ENCODE results near the gene PSMG3.
"Not testable (repeated sequence)": the region's sequence is repeated elsewhere in the genome, so short reads cannot be mapped to it uniquely, and the experiment has no call there.

Gene PSMG3

DNA sequence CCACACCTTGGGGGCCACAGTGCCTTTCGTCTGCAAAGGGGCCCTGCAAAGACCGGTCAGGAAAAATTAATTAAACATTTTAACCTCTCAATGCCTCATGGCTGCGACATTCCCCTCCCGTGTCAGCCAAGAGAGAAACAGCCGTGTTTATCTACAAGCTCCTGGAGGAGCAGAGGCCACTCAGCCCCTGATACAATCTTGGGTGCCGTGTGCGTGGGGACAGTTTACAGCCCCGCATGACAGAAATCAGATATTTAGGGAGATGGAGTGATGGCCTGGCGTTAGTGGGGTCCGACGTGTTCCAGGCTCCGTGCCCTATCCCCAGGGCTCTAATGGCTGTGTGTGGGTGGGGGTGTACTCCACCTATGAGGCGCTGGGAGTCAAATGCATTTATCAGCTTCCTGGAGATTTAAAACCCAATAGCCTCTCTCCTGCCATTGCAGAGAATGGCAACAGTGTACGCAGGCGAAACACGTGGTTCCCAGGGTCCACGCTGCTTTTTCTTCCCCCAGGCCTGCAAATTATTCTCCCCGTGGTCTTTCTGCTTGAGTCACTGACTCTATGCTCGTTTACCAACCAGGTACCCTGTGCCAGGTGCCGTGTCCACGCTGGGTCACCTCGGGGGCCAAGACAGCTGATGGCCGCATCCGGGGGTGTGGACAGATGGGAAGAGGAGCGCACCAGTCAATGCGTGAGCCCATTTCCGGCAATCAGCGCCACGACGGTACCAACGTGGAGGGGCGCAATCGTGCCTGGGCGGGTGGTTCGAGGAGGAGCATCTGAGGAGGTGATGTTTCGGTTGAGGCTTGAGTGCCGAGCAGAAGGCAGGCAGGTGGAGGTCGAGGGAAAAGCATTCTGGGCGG, 26.6 kb upstream of the PSMG3 start:
- no peak for DNase-seq (ENCODE audit: low read depth)

DNA sequence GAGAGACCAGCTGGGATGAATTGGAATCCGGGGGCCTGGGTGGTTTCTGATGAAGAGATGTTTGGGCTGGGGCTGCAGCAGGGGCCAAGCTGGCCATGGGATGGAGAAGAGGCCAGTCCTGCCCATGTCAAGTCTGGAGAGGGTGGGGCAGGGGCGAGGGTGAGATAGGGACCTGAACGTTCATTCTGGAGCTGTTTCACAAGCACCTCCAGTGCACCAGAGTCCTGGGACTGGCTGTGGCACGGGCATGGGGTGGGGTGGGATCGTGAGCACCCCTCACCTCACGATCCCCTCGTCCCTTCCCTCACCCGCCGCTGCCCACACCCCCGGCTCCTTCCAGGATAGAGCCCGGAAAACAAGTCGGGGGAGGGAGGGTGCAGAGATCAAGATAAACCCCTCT, 25.8 kb upstream of the PSMG3 start:
- no peak for DNase-seq (ENCODE audit: low read depth)

DNA sequence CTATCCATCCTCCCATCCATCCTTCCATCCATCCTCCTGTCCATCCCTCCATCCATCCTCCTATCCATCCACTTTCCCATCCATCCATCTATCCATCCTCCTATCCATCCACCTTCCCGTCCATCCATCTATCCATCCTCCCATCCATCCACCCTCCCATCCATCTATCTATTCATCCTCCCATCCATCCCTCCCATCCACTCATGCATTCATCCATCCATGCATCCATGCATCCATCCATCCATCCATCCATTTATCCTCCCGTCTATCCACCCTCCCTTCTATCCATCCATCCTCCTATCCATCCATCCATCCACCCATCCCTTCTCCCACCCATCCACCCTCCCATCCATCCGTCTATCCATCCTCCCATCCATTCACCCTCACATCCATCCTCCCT, 25.2 kb upstream of the PSMG3 start:
- no peak for DNase-seq (ENCODE audit: low read depth)

DNA sequence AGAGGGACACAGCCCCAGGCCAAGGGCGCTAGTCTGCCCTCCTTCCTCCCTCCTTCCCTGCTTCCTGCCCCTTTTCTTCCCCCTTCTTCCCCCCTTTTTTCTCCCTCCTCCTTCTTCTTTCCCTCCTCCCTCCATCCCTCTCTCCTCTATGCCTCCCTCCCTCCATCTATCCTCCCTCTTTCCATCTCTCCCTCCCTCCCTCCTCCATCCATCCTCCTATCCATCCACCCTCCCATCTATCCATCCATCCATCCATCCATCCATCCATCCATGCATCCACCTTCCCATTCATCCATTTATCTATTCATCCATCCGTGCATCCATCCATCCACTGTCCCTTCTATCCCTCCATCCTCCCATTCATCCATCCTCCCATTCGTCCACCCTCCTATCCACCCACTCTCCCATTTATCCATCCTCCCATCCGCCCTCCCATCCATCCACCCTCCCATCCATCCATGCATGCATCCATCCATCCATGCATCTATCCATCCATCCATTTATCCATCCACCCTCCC, 24.1 kb upstream of the PSMG3 start:
- no peak for DNase-seq (ENCODE audit: low read depth)

DNA sequence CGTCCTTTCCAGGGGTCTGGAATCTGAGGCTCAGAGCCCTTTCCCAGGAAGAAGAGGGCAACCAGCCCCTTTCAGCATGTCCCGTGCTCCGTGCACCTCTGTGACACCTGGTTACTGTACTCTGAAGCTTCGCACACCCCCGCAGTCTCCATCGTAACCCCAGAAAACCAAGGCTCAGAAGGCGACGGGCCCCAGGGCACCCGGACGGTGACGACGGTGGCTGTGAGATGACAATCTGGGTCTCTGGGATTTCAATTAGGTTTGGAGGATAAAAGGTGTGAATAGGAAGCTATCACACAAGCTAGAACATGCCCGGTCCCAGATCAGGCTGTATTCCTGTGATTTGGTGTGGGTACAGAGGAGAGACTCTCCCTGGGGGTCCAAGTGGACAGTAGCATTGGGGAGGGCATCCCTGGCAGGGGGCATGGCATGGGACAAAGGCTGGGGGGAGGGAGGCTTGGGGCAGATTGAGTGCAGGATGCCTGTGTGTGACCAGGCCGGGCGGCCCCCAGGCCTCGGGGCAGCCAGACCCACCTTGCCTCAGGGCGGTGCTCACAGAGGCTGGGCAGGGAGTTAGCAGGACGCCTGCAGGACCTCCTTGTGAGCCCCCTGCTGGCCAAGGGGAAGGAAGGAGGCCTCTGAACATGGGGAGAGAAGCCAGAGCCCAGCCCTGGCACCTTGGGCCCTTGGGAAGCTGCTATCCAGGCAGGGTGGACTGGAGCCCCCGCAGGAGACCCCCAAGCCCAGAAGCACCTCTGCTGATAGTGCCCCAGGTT, 23.4 kb upstream of the PSMG3 start:
- no peak for DNase-seq (ENCODE audit: low read depth)

DNA sequence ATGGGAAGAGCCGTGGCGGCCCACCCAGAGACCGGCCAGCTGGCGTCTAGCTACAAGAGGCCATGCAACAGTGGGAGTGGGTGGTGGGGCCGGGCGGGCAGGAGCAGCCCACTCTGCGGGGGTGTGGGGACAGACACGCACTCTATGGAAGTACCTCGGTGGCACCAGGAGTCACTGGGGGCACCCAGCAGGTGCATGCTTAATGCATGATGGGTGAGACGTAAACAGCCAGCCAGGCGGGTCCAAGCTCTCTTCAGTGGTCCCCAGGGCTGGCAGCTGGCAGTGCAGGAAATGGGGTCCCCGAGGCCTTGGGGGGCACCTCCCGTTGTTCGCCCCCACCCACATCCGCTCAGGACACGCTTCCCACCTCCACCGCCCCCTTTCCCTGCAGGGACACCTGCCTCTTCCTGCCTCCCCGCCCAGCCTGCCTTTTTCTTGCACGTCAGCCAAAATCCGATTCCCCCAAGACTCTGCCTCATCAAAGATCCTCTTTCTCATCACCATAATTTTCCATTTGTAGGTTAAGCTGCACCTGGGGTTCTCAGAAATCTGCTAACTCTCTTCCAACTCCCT, 22.6 kb upstream of the PSMG3 start:
- no peak for DNase-seq (ENCODE audit: low read depth)

DNA sequence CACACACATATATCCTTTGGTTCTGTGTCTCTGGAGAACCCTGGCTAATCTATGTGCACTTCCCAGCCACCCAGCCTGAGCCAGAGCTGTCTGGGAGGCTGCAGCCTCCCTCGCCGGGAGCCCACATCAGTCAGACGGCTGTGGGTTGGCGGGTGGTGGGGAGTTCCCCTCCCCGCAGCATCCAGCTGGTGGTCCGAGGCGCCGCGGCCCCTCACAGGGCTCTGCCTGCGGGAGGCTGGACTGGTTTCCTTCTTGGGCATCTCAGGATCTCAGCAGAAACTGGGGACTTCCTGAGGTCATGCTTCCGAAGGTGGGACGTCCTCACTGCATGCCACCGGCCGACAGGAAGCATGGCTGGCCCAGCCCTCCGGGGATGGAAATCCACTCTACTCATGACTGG, 22.0 kb upstream of the PSMG3 start:
- no peak for DNase-seq (ENCODE audit: low read depth)

DNA sequence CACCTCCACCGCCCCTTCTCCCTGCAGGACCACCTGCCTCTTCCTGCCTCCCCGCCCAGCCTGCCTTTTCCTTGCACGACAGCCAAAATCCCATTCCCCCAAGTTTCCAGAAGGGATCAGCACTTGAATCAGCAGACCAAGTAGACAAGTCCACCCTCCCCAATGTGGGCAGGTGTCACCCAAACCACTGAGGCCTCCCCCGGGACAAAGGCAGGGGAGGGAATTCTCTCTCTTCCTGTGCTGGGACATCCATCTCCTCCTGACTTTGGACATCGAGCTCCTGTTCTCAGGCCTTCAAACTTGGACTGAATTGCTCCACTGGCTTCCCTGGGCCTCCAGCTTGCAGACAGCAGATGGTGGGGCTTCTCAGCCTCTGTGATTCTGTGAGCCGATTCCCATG, 21.6 kb upstream of the PSMG3 start:
- DNase-seq (ENCODE audit: low read depth): no peak

DNA sequence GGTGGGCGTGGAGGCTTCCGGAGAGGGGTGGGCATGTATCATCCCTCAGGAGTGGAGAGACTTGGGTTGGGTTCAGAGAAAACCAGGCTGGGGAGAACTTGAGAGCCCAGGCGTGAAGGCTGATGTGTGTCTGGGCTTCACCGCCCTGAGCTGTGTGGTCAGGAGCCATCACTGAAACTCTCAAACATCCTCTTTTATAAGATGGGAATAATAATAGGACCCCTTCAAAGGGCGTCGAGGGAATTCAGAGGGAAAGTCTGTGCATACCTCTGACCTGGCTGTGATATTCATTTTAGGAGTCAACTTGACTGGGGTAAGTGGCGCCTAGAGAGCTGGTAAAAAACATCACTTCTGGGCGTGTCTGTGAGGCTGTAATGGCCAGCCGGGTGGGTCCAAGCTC, 21.1 kb upstream of the PSMG3 start:
- DNase-seq (ENCODE audit: low read depth): no peak

DNA sequence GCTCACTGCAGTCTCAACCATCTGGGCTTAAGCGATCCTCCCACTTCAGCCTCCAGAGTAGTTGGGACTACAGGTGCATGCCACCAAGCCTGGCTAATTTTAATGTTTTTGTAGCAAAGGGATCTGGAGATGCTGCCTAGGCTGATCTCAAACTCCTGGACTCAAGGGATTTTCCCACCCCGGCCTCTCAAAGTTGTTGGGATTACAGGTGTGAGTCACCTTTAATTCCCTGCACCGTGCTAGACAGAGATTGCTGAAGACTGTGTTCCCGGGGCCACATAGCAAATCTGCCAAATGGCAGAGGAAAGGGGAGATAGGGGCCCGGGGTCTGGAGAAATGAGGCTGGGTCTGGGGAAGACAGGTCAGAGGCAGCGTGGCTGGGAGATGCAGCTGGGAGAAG, 20.6 kb upstream of the PSMG3 start:
- DNase-seq (ENCODE audit: low read depth): no peak

DNA sequence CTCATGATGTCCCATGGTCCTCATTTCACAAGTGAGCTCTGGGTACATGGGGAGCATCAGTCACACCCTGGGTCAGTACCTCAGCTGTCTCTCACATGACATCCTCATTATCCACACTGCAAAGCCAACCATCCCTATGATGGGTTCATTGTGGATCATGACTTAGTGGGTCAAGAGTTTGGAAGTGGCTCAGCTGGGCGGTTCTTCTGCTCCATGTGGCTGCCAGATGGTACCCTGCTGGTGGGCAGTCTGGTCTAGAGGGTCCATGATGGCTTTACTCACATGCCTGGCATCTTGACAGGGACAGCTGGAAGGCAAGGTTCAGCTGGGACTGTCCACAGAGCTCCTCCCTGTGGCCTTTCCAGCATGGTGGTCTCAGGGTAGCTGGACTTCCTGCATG, 19.1 kb upstream of the PSMG3 start:
- no peak for DNase-seq (ENCODE audit: low read depth)

DNA sequence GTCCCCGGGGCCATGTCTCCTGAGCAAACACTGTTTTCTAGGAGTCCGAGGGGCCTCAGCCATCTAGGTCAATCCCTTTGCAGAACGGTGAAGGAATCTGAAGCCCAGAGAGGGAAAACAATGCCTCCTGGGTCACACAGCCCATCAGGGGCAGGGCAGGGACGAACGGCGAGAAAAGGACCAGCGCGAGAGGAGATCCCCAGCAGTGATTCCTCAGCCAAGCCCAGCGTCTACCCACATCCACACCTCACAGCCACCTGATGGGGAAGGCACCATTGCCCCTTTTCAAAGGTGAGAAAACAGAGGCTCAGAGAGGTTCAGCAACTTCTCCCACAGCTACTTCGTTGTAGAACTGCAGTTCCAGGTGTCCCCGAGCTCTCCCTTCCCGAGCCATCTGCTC, 17.9 kb upstream of the PSMG3 start:
- no peak for DNase-seq (ENCODE audit: low read depth)

DNA sequence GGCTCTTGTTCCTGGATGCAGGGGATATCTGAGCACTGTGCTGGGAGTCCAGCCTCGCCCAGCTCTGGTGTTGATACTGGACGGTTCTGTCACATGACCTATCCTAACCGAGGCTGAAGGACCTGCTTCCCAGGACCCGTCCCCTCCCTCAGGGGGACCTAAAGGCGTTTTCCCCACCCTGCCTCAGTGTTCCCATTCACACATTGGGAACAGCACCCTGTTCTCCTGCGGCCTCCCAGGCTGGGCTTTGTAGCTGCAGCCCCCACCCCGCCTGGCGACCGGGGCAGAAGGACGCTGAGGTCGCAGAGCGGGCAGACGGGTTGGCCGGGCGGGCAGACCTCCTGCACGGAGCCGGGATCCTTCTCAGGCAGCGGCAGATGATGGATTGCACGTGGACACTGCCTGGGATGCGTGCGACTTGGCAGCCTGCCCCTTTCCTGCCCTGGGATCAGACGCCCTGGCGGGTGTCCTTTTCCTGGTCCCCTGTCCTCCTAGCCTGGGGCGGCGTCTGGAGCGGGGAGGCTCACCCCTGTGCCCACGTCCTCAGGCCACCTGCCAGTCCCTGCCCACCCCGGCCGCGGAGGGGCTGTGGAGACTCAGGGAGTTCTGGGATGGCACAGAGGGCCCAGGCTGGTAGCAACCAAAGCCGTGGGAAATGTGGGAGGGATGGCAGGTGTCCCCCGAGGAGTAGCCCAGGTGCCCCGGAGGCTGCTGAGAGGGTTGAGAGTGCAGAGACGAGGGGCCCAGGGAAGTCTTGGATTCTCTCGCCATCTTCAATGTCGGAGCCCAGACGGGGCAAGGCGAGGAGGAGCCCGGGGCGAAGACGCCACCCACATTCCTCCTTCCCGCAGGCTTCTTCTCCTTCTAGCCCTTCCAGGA, 17.2 kb upstream of the PSMG3 start:
- no peak for DNase-seq (ENCODE audit: low read depth)

DNA sequence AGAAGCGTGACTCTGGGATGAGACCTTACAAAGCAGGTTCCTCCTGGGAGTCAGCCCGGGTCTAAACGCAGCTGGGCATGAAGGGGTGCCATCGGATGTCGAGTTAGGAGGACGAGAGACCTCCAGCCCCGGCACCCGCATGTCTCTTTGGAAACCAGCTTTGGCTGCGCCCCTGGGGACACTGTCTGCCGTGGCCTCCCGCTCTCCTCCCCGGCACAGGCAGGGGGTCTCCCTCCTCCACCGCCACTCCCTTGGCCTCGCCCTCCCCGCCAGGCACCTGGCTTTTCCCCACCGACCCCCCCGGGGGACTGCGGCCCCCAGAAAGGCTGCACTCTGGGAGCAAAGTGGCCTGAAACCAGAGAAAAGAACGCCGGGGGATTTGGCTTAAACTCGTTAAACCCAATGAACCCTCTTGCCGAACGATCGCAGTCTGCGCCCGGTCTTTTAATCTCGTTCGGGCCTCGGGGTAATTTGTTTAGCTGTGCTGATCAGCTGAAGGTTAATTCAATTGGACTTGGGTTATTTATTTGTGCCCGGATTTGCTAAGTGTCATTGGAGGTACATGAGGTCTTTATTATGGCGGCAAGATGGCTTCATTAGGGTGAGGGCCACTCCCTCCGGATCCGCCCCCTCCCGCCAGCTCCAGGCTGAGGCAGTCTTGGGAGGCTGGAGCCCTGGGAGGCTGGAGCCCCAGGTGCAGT, 16.4 kb upstream of the PSMG3 start:
- no peak for DNase-seq (ENCODE audit: low read depth)

DNA sequence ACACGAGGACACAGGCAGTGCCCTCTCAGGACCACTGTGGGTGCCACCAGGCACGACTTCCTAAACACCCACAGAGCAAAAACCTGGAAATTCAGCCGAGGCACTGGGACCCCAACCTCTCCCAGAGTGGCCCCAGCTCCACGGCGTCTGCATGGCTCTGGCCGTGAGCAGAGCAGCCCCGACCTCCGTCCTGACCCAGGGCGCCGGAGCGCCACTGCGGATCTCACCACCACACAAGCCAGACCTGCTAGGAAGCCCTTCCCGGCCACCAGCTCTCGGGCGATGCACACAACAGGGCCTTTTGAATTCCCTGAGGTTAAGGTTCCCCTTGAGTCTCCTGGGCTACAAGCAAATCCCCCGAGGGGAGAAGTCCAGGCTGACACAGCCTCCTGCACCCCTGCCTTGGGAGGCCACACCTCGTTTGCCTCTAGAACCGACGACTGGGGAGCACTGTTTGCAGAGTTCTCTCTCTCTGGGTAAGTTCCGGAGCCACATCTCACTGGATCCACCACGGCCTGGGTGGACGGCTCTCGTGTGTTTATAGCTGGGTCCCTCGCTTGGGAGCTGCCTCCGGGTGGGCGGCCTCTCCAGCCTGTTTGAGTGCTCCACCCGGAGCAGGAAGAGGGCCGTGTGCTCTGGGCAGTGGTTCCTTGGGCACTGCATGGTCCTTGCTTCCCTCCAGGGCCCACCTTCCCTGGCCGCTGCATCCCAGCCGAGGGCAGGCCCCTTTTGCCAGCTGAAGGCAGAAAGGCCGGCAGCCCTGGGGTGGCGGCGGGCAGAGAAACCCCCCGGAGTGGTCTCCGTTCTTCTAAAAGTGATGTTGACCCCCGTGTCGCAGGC, 15.5 kb upstream of the PSMG3 start:
- DNase-seq (ENCODE audit: low read depth): no peak

DNA sequence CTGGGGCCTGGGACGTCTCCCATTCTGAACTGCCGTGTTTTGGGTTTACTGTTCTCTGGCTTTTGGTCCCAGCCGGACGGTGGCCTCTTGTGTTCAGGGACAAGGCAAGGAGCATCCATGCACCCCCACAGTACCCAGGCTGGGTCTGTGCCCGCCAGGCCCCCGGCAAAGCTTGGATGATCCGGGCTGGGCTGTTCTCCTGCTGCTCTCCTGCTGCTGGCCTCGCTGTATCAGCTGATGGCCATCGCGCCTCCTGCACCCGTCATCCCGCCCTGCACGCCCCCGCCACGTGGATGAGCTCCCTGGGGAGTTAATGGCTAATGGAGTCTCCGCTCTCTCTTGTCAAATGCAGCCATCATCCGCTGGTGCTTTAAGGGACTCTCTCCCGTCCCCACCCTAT, 14.9 kb upstream of the PSMG3 start:
- no peak for DNase-seq (ENCODE audit: low read depth)

DNA sequence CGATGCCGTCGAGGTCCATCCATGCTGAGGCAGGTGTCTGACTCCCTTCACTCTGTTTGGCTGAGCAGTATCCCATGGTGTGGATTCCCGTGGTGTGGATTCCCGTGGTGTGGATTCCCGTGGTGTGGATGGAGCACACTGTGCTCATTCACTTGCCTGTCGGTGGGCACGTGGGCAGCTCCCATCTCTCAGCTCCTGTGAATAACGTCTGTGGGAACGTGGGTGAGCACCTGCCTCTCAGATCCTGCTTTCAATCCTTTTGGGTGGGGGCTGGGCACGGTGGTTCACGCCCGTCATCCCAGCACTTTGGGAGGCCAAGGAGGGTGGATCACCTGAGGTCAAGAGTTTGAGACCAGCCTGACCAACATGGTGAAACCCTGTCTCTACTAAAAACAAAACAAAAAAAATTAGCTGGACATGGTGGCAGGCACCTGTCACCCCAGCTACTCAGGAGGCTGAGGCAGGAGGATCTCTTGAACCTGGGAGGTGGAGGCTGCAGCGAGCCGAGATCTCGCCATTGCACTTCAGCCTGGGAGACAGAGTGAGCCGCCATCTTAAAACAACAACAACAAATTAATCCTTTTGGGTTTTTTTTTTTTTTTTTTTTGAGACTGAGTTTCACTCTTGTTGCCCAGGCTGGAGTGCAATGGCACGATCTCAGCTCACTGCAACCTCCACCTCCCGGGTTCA, 13.6 kb upstream of the PSMG3 start:
- not testable (repeated sequence) for DNase-seq (ENCODE audit: low read depth)

DNA sequence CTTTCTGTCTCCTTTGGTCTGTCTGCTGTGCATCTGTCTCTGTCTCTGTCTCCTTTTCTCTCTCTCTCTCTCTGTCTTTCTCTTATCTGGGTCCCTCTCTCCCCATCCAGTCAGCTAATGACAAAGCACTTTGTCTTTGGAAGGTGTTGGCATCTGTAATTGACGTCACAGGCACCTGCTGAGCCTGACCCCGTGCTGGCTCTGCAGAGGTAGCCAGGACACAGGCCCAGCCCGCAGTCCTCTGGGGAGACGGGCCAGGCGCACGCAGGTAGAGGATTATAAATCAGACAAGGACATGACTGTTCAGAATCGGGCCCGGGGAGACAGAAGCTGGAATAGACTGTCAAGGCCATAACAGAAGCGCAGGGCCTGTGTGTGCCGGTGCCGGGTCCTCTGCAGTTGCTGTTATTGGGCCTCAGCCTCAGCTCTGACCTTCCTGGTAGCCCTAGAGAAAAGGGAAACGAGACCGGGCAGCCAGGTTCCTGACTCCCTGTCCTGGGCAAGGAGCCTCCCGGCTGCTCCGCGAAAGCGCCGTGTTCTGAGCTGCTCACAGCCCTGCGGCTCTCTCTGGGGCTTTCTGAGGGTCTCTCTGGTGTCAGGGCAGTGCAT, 10.7 kb upstream of the PSMG3 start:
- no peak for DNase-seq (ENCODE audit: low read depth)
